Measurements from ENCODE around the gene KIAA2012.

GRCh38 chr2:202042444-202042843 lies 30.6 kb upstream of the KIAA2012 start:
- TF ChIP-seq CTCF (optimal IDR thresholded peaks at IDR 0.05 in 1 of 3, IDR thresholded peaks at IDR 0.05 in 1 of 3, conservative IDR thresholded peaks at IDR 0.05 in 1 of 3; ENCODE audit: extremely low read depth in 1 of 3, insufficient read depth in 2 of 3, low read length in 3 of 3): no peak
- TF ChIP-seq EZH2 (IDR thresholded peaks at IDR 0.05; ENCODE audit: low read length): no peak
